GM21526 (cell line): Measurements from ENCODE around the gene RNF223.
A peak's percentile ranks its signal among the peaks of the same experiment; 100 is the strongest.
"Not testable (repeated sequence)": the region's sequence is repeated elsewhere in the genome, so short reads cannot be mapped to it uniquely, and the experiment has no call there.

Source experiments
- ATAC-seq: cut with Tn5 transposase; IDR thresholded peaks from one replicate; pipeline ENCODE4 v1.9.1; 2021; ENCODE audit warnings: moderate library complexity; ENCODE audit not compliant: unreplicated experiment, low FRiP score

RNF223 gene

GRCh38 chr1:1074631-1075147 is 583 bp upstream of the RNF223 start:
- ATAC-seq, result no peak

DNA sequence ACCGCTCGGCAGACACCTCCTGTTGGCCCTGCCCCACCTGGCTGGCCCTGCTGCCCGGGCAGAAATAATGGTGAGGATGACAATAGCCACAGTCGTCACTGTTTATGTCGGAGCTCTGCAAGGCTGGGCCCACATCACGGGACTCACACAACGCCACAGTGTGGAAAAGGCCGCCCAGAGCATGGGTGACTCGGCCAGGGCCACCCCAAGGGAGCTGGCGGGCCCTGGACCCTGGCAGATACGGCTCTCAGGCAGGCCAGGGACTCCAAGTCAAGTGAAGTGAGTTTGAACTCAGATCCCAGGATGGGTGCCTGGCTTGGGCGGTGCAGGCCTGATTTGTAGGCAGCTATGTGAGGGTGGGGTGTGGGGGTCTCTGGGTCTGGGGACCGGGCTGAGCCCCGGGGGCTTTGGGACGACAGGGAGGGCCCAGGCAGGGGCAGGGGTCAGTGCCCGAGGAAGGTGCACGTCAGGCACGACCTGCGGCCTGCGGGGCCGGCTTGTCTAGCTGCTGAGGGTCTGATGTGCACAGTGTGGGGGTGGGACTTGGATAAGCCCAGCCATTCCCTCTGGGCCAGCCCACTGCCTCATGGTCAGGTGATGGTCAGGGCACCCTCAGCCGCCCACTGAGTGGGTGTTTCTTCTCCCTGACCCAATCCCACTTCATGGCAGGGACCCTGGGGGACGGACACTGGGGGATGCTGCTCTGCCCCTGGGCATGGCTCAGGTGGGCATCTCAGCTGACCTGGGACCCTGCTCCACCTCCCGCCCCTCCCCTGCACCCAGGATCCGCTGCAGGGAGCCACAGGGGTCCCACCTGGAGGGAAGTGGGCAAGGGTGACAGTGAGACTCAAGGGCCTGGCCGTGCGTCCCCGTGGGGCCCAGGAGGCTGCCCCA is 1.0 kb downstream of the RNF223 start:
- ATAC-seq, result no peak

- no peak for ATAC-seq
Observed at GRCh38 chr1:1072299-1072848, 1.7 kb downstream of the RNF223 start.

DNA sequence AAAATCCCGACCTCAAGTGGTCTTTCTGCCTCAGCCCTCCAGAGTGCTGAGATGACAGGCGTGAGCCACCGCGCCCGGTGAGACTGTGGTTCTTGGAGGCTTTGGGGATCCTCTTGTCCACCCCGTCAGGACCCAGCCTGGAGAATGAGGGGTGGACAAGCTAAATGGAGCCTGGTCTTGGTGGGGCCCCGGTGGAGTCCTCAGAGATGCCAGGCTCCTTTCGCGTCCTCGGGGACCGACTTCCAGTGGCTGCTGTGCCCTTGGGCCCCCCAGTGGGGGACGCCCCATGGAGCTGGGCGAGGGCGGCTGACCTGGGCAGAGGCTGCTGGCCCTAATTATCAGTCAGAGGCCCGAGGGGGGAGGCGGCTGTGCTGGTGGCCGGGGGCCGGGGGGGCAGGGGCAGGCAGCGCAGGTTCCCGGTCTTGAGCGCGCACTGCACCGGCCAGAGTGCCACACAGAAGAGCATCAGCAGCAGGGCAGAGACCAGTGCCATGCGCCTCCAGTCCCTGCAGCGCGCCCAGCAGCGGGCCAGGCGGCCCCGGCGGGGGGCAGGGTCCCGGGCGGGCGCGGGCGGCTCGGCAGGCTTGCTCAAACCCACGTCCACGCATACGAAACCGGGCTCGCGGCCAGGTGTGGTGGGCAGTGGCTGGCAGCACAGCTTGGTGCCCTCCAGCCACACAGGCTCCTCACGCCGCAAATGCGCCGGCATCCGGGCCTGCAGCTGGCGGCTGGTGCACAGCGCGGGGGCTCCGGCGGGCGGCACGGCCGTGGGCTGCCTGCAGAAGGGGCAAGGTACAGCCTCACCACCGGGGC is 2.4 kb downstream of the RNF223 start:
- no peak for ATAC-seq

GRCh38 chr1:1069711-1070676 is 4.1 kb downstream of the RNF223 start:
- no peak for ATAC-seq

GRCh38 chr1:1069056-1069710 is 4.9 kb downstream of the RNF223 start:
- peak; percentile 43 for ATAC-seq

- no peak for ATAC-seq
Observed at GRCh38 chr1:1068517-1069055, 5.5 kb downstream of the RNF223 start.

DNA sequence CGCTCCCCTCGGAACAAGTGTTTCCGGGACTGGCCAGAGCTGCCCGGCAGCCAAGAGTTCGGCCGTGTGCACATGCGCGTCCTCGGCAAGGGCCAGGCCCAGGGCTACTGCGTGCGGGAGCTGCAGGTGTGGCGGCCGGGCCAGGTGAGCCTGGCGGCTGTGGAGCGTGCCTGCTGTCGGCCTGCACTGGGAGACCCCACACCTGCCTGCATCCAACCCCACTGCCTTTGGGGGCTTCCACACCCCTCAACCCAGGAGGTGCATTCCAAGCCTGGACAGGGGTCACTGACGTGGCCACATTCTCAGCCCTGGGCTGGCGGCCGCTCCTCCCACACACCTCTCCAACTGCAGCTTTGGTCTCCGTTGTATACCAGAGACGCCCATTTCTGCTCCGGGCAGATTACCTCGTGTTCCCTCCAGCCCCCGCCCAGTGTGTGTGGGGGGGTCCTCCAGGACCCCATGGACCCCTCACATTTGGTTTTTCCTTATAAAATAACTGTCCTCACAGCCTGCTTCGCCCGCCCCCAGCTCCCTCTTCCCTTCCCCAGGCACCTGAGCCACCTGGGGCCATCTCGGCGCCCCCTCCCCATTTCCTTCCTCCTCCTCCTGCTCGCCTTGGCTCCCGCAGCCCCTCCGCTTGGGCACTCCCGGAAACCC is 6.1 kb downstream of the RNF223 start:
- ATAC-seq, result no peak

GRCh38 chr1:1067284-1067859 is 6.7 kb downstream of the RNF223 start:
- ATAC-seq, result no peak

- no peak for ATAC-seq
Observed at GRCh38 chr1:1066403-1067283, 7.5 kb downstream of the RNF223 start.

GRCh38 chr1:1065940-1066304 is 8.2 kb downstream of the RNF223 start:
- ATAC-seq, result not testable (repeated sequence)

DNA sequence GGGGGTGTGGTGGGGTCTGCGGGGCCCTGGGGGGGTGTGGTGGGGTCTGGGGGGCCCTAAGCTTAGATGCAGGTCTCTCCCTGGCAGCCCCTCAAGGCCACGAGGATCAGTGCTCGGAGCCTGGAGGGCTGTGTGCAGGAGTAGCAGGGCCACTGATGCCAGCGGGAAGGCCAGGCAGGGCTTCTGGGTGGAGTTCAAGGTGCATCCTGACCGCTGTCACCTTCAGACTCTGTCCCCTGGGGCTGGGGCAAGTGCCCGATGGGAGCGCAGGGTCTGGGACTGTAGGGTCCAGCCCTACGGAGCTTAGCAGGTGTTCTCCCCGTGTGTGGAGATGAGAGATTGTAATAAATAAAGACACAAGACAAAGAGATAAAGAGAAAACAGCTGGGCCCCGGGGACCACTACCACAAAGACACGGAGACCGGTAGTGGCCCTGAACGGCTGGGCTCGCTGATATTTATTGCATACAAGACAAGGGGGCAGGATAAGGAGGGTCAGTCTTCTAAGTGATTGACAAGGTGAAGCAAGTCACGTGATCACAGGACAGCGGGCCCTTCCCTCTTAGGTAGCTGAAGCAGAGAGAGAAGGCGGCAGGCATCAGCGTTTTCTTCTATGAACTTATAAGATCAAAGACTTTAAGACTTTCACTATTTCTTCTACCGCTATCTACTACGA is 8.7 kb downstream of the RNF223 start:
- no peak for ATAC-seq

GRCh38 chr1:1063945-1064831 is 9.9 kb downstream of the RNF223 start:
- ATAC-seq, result peak; percentile 36

- no peak for ATAC-seq
Observed at GRCh38 chr1:1063261-1063944, 10.7 kb downstream of the RNF223 start.
